ENCODE data around the gene NIPSNAP3A. TPM values are rescaled to one million over a fixed set of nuclear protein-coding genes. Genes with fewer than 3 reads are reported as not detected.

NIPSNAP3A gene
- total and polyA plus RNA-seq, 2 of the 8 experiments (the other 6 are each of a cell fraction or from before 2014, with no cell fraction given): 9.3 to 9.4 TPM

- H3K9ac ChIP-seq (replicated peaks in 1 of 4; ENCODE audit: extremely low read depth in 1 of 4, low read depth in 3 of 4, low read length in 3 of 4): no peak overlapping the region; a peak in 1 of 7 replicates
- no peak overlapping the region for H2BK12ac ChIP-seq (ENCODE audit: low read depth, low read length)
- H3K27me3 ChIP-seq (replicated peaks in 1 of 4; ENCODE audit: control insufficient read depth in 3 of 4, extremely low read depth in 1 of 4, insufficient read depth in 3 of 4, low read length in 3 of 4): no peaks in the 10 kb centered on the region
- H3K23me2 ChIP-seq (ENCODE audit: low read depth, low read length): no peaks in the 10 kb centered on the region
- no peaks in the 10 kb centered on the region for H3K79me2 ChIP-seq (ENCODE audit: control insufficient read depth in 1 of 2, insufficient read depth in 2 of 2, low read length in 2 of 2)
- TF ChIP-seq SRF (IDR thresholded peaks at IDR 0.05; ENCODE audit: low read depth, low read length) (no peak), MAFK (IDR thresholded peaks at IDR 0.05; ENCODE audit: low read depth, low read length) (no peak), SP1 (IDR thresholded peaks at IDR 0.05; ENCODE audit: low read depth, low read length) (no peak), EZH2 (IDR thresholded peaks at IDR 0.05; ENCODE audit: low read depth, low read length, severe bottlenecking) (no peak), RNF2 (IDR thresholded peaks at IDR 0.05; ENCODE audit: borderline replicate concordance, low read depth, low read length, missing control alignments, poor library complexity, severe bottlenecking) (no peak), CBX8 (IDR thresholded peaks at IDR 0.05; ENCODE audit: borderline replicate concordance, low read depth, low read length) (no peak), E2F6 (IDR thresholded peaks at IDR 0.05) (no peak), KDM4A (IDR thresholded peaks at IDR 0.05; ENCODE audit: low read depth, low read length, severe bottlenecking) (no peak), JUN (IDR thresholded peaks at IDR 0.05; ENCODE audit: low read depth, low read length) (no peak)
- no peaks in the 10 kb centered on the region for H4K20me1 ChIP-seq (replicated peaks in 1 of 2; ENCODE audit: control insufficient read depth in 1 of 2, insufficient read depth in 2 of 2, low read length in 2 of 2)
- no peaks in the 10 kb centered on the region for H3K4me1 ChIP-seq (replicated peaks in 1 of 4; ENCODE audit: control insufficient read depth in 3 of 4, insufficient read depth in 4 of 4, low read length in 3 of 4)
- FAIRE-seq: no peak
- no peak overlapping the region for H4K8ac ChIP-seq (ENCODE audit: extremely low read depth, insufficient read depth, low read length)
- H2AK5ac ChIP-seq (ENCODE audit: low read depth, low read length): no peak overlapping the region
- no peak overlapping the region for H4K5ac ChIP-seq (ENCODE audit: insufficient read length, low read depth, low read length)
- H3K56ac ChIP-seq (replicated peaks; ENCODE audit: insufficient read length, low read depth, low read length): no peak overlapping the region
- H3K79me1 ChIP-seq (ENCODE audit: low read depth, low read length): no peaks in the 10 kb centered on the region
- ChIA-PET POLR2A (ENCODE audit: partially characterized antibody) (interaction anchor here (0.7 kb wide), 1 partner anchor 15 kb away, joined by 4 read pairs; no protein-coding TSS in a partner anchor), CTCF (ENCODE audit: partially characterized antibody) (interaction anchor here (0.6 kb wide), 2 partner anchors 608 to 1059 kb away, joined by 3 read pairs; no protein-coding TSS in a partner anchor)
- no peaks in the 10 kb centered on the region for H3K9me3 ChIP-seq (ENCODE audit: insufficient read depth in 2 of 2, low read depth in 1 of 2, low read length in 1 of 2)
- H2AFZ ChIP-seq (ENCODE audit: low read length): no peak overlapping the region
- H4K91ac ChIP-seq (replicated peaks; ENCODE audit: insufficient read length, low read length): no peak overlapping the region
- H2BK20ac ChIP-seq (ENCODE audit: low read length): no peak overlapping the region
- H3K18ac ChIP-seq (ENCODE audit: extremely low read depth, low read length): no peak overlapping the region
- no peak for DNase-seq (ENCODE audit: low read depth in 1 of 2, low spot score in 2 of 2)
- no peak overlapping the region for H3K4me3 ChIP-seq (ENCODE audit: extremely low read depth in 1 of 4, insufficient read depth in 2 of 4, low read depth in 3 of 4, low read length in 4 of 4)
- no peak overlapping the region for H3K14ac ChIP-seq (ENCODE audit: insufficient read length)
- no peak overlapping the region for H3K23ac ChIP-seq (ENCODE audit: insufficient read length)
- H3K27ac ChIP-seq (ENCODE audit: low read depth, low read length): no peak overlapping the region
- H3K4me2 ChIP-seq (ENCODE audit: insufficient read depth in 1 of 2, low read depth in 2 of 2, low read length in 2 of 2): no peak overlapping the region
- H2BK120ac ChIP-seq (replicated peaks; ENCODE audit: low read depth, low read length): no peak overlapping the region
- no peak overlapping the region for H2BK15ac ChIP-seq (ENCODE audit: low read length)
- H2BK5ac ChIP-seq (ENCODE audit: low read depth, low read length): no peak overlapping the region
- no peak overlapping the region for H3K4ac ChIP-seq (replicated peaks; ENCODE audit: insufficient read length, low read depth, low read length)
- WGBS, 2 experiments (ENCODE audit: extremely low coverage in 1 of 2, insufficient coverage in 1 of 2, insufficient read length in 1 of 2, insufficient replicate concordance in 2 of 2, low coverage in 1 of 2, low lambda C conversion rate in 2 of 2, missing lambda C conversion rate in 1 of 2): 87% methylated on average over 7 of the region's 7 CpGs; no CpG with 5 or more reads in 1 of the 2 experiments
- H3K36me3 ChIP-seq (ENCODE audit: control insufficient read depth in 2 of 4, insufficient read depth in 4 of 4, low read length in 3 of 4): peaks cover 5 to 35% (median 32%) of the 10 kb centered on the region in 4 experiments; a peak in 7 of 8 replicates
Observed at GRCh38 chr9:104787306-104788015, 40.0 kb downstream of the NIPSNAP3A start.
